K562 (cell line): ENCODE data around the gene EIF1. TPM values are rescaled to one million over a fixed set of nuclear protein-coding genes. Genes with fewer than 3 reads are reported as not detected.

Experiments
- ATF1 ChIP-seq, 2 experiments: fragments of 450-650 bp in 1 of 2; IDR thresholded peaks; 2 replicates each; pipeline ENCODE4 v1.6.1; 2016; ENCODE audit warnings: missing compliant biosample characterization in 1 of 2, missing genetic modification characterization in 1 of 2
- ATF7 ChIP-seq: fragments of 450-650 bp; IDR thresholded peaks from 2 replicates; pipeline ENCODE4 v1.7.1; 2014; ENCODE audit warnings: mild to moderate bottlenecking, moderate library complexity
- BCL6 ChIP-seq: fragments of 250-450 bp; sonication (Bioruptor Pico); IDR thresholded peaks from 2 replicates; pipeline ENCODE4 v1.4.0; 2020
- CBFB ChIP-seq: sonication (generic); formaldehyde crosslinking; IDR thresholded peaks from 2 replicates; pipeline ENCODE4 v1.4.0; 2020; ENCODE audit warnings: mild to moderate bottlenecking, missing genetic modification reagents
- CEBPB ChIP-seq: fragments of 450-650 bp; IDR thresholded peaks from 2 replicates; pipeline ENCODE4 v1.6.1; 2016; ENCODE audit warnings: missing genetic modification characterization, missing compliant biosample characterization
- CHD4 ChIP-seq: fragments of 200-600 bp; sonication (generic); IDR thresholded peaks from 3 replicates; pipeline ENCODE4 v1.6.1; 2012; ENCODE audit warnings: low read depth, mild to moderate bottlenecking, mixed read lengths, low read length, inconsistent platforms; ENCODE audit not compliant: insufficient read depth, insufficient replicate concordance, poor library complexity, severe bottlenecking
- CREBBP ChIP-seq: IDR thresholded peaks from one replicate; pipeline ENCODE4 v1.6.1; 2012; ENCODE audit warnings: low read depth, mild to moderate bottlenecking, control low read depth, inconsistent platforms, low read length
- EP400 ChIP-seq: fragments of 450-650 bp; IDR thresholded peaks from 2 replicates; pipeline ENCODE4 v1.6.1; 2017; ENCODE audit warnings: antibody characterized with exemption, mild to moderate bottlenecking, moderate library complexity
- ETV5 ChIP-seq: sonication (generic); formaldehyde crosslinking; IDR thresholded peaks from 2 replicates; pipeline ENCODE4 v1.4.0; 2020; ENCODE audit warnings: low read depth, mild to moderate bottlenecking, missing genetic modification reagents
- GTF3C2 ChIP-seq: IDR thresholded peaks from 3 replicates; pipeline ENCODE4 v1.6.1; 2011; ENCODE audit warnings: borderline replicate concordance, mild to moderate bottlenecking, moderate library complexity; ENCODE audit not compliant: insufficient read length; ENCODE audit errors: extremely low read depth
- HDAC6 ChIP-seq: IDR thresholded peaks from 2 replicates; pipeline ENCODE4 v1.6.1; 2012; ENCODE audit warnings: low read depth, mild to moderate bottlenecking, control low read depth, inconsistent platforms, low read length, moderate library complexity
- HNRNPUL1 ChIP-seq: fragments of 200-400 bp; formaldehyde crosslinking; IDR thresholded peaks from 2 replicates; pipeline ENCODE4 v1.6.1; 2017; ENCODE audit warnings: low read length
- IFI16 ChIP-seq: fragments of 250-450 bp; sonication (Bioruptor Pico); IDR thresholded peaks from 2 replicates; pipeline ENCODE4 v2.1.2; 2022; ENCODE audit warnings: mild to moderate bottlenecking, inconsistent platforms
- ILF3 ChIP-seq: fragments of 450-650 bp; IDR thresholded peaks from 2 replicates; pipeline ENCODE4 v1.6.1; 2018; ENCODE audit warnings: antibody characterized with exemption, mild to moderate bottlenecking, moderate library complexity, borderline replicate concordance
- NCOA4 ChIP-seq: fragments of 450-650 bp; IDR thresholded peaks from 2 replicates; pipeline ENCODE4 v1.6.1; 2018; ENCODE audit warnings: mild to moderate bottlenecking; ENCODE audit not compliant: partially characterized antibody
- NCOR1 ChIP-seq: fragments of 450-650 bp; IDR thresholded peaks from 2 replicates; pipeline ENCODE4 v1.6.1; 2016; ENCODE audit warnings: mild to moderate bottlenecking, moderate library complexity
- PCBP2 ChIP-seq: fragments of 200-400 bp; formaldehyde crosslinking; IDR thresholded peaks from 2 replicates; pipeline ENCODE4 v1.6.1; 2018; ENCODE audit warnings: low read length, low read depth, mild to moderate bottlenecking, moderate library complexity; ENCODE audit not compliant: poor library complexity, severe bottlenecking
- PHTF2 ChIP-seq: fragments of 250-450 bp; sonication (Bioruptor Pico); IDR thresholded peaks from 2 replicates; pipeline ENCODE4 v1.5.0; 2021; ENCODE audit warnings: mild to moderate bottlenecking
- SLC30A9 ChIP-seq: fragments of 250-450 bp; sonication (Bioruptor Pico); IDR thresholded peaks from 2 replicates; pipeline ENCODE4 v1.8.0; 2022; ENCODE audit warnings: mild to moderate bottlenecking, moderate library complexity
- SMARCA4 ChIP-seq: fragments of 450-650 bp; IDR thresholded peaks from 2 replicates; pipeline ENCODE4 v1.6.1; 2016
- TBL1XR1 ChIP-seq, 2 experiments: IDR thresholded peaks; 2 replicates each; pipeline ENCODE4 v1.6.1; 2012; ENCODE audit warnings: improper control_type of control experiment in 2 of 2, low read length in 2 of 2, mild to moderate bottlenecking in 1 of 2
- YY1 ChIP-seq, 3 experiments: IDR thresholded peaks; 2 replicates each; pipeline ENCODE4 v1.6.1; 2011; ENCODE audit warnings: low read length in 2 of 3, mild to moderate bottlenecking in 2 of 3, moderate library complexity in 2 of 3, borderline replicate concordance in 1 of 3, control low read depth in 1 of 3, low read depth in 1 of 3; ENCODE audit not compliant: insufficient read depth in 3 of 3, insufficient replicate concordance in 2 of 3, control insufficient read depth in 1 of 3, insufficient read length in 1 of 3; ENCODE audit errors: extremely low read depth in 1 of 3
- ZNF311 ChIP-seq: fragments of 250-450 bp; sonication (Bioruptor Pico); IDR thresholded peaks from 2 replicates; pipeline ENCODE4 v1.4.0; 2020; ENCODE audit warnings: mild to moderate bottlenecking, moderate library complexity
- ZNF561 ChIP-seq: fragments of 450-650 bp; formaldehyde crosslinking; conservative IDR thresholded peaks from 2 replicates; pipeline ENCODE4 v1.4.0; 2020; ENCODE audit warnings: mild to moderate bottlenecking, moderate library complexity
- ZNF644 ChIP-seq: fragments of 200-800 bp; sonication (Bioruptor generic); IDR thresholded peaks from 2 replicates; pipeline ENCODE4 v1.6.1; 2016; ENCODE audit warnings: low read depth, missing genetic modification characterization, missing compliant biosample characterization
- ZNF76 ChIP-seq: fragments of 250-450 bp; sonication (Bioruptor Pico); IDR thresholded peaks from 2 replicates; pipeline ENCODE4 v1.4.0; 2020; ENCODE audit warnings: mild to moderate bottlenecking, moderate library complexity, borderline replicate concordance
- ZSCAN29 ChIP-seq: fragments of 450-650 bp; IDR thresholded peaks from 2 replicates; pipeline ENCODE4 v1.6.1; 2017
- polyA plus RNA-seq, 8 experiments: library from polyadenylated mRNA; depleted of rRNA in 4 of 8; stranded (reverse) in 5 of 8; unstranded in 3 of 8; fragments of >200 nt; fragmentation: Nextera tagmentation in 2 of 8; fragmentation: Illumina TruSeq in 1 of 8; extraction: Ambion mirVana in 2 of 8; extraction: Trizol in 1 of 8; gene quantifications; 2 replicates each; pipeline versions ENCODE4 v1.2.1 to v1.2.3, GENCODE V29; 2011 to 2014; ENCODE audit warnings: inconsistent platforms in 1 of 8, missing spikeins in 1 of 8
- total RNA-seq, 7 experiments: library from RNA; depleted of rRNA in 6 of 7; stranded (reverse); fragments of >200 nt in 6 of 7; fragmentation: Illumina TruSeq in 2 of 7; extraction: Trizol in 2 of 7; gene quantifications; 2 replicates each; pipeline versions ENCODE4 v1.2.1 to v1.2.3, GENCODE V29; 2011 to 2021; ENCODE audit warnings: low replicate concordance in 1 of 7

EIF1 gene
- total and polyA plus RNA-seq, 9 of the 15 experiments (the other 6 are each of a cell fraction or from before 2014, with no cell fraction given): 67.0 to 1,204 (median 320) TPM

DNA sequence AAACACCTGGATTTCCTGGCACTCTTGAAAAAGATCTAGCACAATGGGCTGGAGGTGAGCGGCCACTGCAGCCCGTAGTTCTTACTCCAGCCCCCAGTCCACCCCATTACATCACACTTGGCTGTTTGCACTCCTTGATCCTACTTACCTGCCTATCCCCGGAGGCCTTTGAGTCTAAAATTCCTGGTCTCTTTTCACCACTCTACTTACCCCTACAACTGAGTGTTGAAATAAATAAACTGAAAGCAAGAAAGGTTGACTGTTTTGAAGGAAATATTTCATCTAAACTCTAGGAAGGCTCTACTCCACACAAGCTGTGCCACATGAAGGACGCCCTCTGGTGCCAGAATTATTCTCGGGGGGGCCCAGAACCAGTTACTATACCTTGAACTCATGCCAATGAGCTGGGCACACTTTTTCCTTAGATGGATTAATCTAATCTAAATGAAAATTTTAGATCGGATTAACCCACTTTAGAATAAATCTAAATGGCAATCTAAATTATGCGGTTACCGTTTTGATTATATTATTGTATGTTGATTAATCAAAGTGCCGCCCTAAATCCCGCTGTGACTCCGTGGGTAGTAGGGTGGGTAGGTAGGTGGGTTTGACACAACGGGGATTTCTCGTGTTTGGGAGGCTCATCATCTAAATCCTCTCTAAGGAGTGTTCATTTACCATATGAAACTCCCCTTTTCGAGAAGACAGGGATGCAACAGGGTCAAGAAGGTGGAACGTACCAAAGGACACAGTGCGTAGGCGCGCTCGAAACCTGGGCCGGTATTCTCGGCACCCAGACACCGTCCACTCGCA is 651 bp upstream of the EIF1 start (continued):
- TF ChIP-seq PHTF2 (CRISPR knock-in tag): no peak
- no peak for TF ChIP-seq ZNF311 (CRISPR knock-in tag)
- TF ChIP-seq ZNF561: no peak
- no peak for TF ChIP-seq BCL6 (CRISPR knock-in tag)
- no peak for TF ChIP-seq ZNF76
- TF ChIP-seq ETV5: no peak
- 0 out of 2 replicates have a peak, but pooled peaks have one; percentile 33 for TF ChIP-seq ILF3
- TF ChIP-seq HDAC6: no peak
- TF ChIP-seq YY1 (IDR thresholded peaks at IDR 0.05; ENCODE audit: borderline replicate concordance in 1 of 3, control insufficient read depth in 1 of 3, extremely low read depth in 1 of 3, insufficient read depth in 3 of 3, insufficient read length in 1 of 3, insufficient replicate concordance in 2 of 3, low read depth in 1 of 3, low read length in 2 of 3): no peak
- no peak for TF ChIP-seq TBL1XR1 (IDR thresholded peaks at IDR 0.05; ENCODE audit: low read length in 2 of 2)
- no peak for TF ChIP-seq CREBBP
- TF ChIP-seq IFI16 (CRISPR knock-in tag): no peak
- peak; percentile 68; the same call in 1 of the 2 replicates for TF ChIP-seq ATF7
- no peak for TF ChIP-seq GTF3C2
- peak; percentile 66 for TF ChIP-seq CEBPB (tag)
- TF ChIP-seq NCOA4: no peak
- no peak for TF ChIP-seq ZSCAN29
- TF ChIP-seq SLC30A9 (CRISPR knock-in tag): no peak
- TF ChIP-seq EP400: peak; percentile 2; the same call in 1 of the 2 replicates
- no peak for TF ChIP-seq ZNF644 (tag)
- no peak for TF ChIP-seq CHD4
- TF ChIP-seq PCBP2: no peak
- TF ChIP-seq SMARCA4: peak; percentile 61; the same call in 1 of the 2 replicates
- no peak for TF ChIP-seq ATF1 (CRISPR knock-in tag; IDR thresholded peaks at IDR 0.05)
- TF ChIP-seq ATF1 (tag; IDR thresholded peaks at IDR 0.05): no peak
- TF ChIP-seq HNRNPUL1: no peak
- 0 out of 2 replicates have a peak, but pooled peaks have one; percentile 4 for TF ChIP-seq NCOR1
- no peak for TF ChIP-seq CBFB (CRISPR knock-in tag)
